OCI-LY7 (cell line): ENCODE data around the gene NAT16. TPM values are rescaled to one million over a fixed set of nuclear protein-coding genes. Genes with fewer than 3 reads are reported as not detected.

Experiments used
- BruUV-seq: library from RNA; stranded (reverse); fragments of 400-500 nt; replicated peaks from 2 replicates; lab custom pipeline; 2021; lab: Mats Ljungman, UMichigan
- CTCF ChIA-PET: fragments of 300-600 bp; sonication (Branson Sonifier 250); formaldehyde crosslinking; loops from one replicate; lab custom pipeline; 2022; ENCODE audit warnings: antibody characterized with exemption; ENCODE audit not compliant: unreplicated experiment; lab: Charles Lee
- POLR2A ChIA-PET: fragments of 300-600 bp; sonication (Branson Sonifier 250); formaldehyde crosslinking; loops from one replicate; lab custom pipeline; 2022; ENCODE audit warnings: antibody characterized with exemption; lab: Charles Lee
- DNase-seq: peaks from one replicate; pipeline ENCODE4 v3.0.0-alpha.2; 2015; ENCODE audit warnings: low spot score
- H2AFZ ChIP-seq: fragments of 200-600 bp; sonication (generic), shearing (Covaris generic); 2 replicates; pipeline ENCODE4 v1.6.1; 2014; ENCODE audit warnings: mild to moderate bottlenecking, antibody characterized with exemption, low read length, moderate library complexity
- H3K27ac ChIP-seq: fragments of 200-600 bp; sonication (generic); 2 replicates; pipeline ENCODE4 v1.5.1; 2014; ENCODE audit warnings: mixed run types, low read depth, mild to moderate bottlenecking, moderate library complexity, low read length, inconsistent platforms; ENCODE audit not compliant: poor library complexity, severe bottlenecking
- H3K36me3 ChIP-seq: fragments of 200-600 bp; sonication (generic); 2 replicates; pipeline ENCODE4 v1.6.1; 2014; ENCODE audit warnings: mild to moderate bottlenecking, antibody characterized with exemption, low read length, moderate library complexity, mixed read lengths; ENCODE audit not compliant: insufficient read depth
- H3K4me1 ChIP-seq: fragments of 200-600 bp; sonication (generic); 2 replicates; pipeline ENCODE4 v1.5.1; 2014; ENCODE audit warnings: mild to moderate bottlenecking, low read length; ENCODE audit not compliant: insufficient read depth, poor library complexity, severe bottlenecking
- H3K4me2 ChIP-seq: fragments of 200-600 bp; sonication (generic); 2 replicates; pipeline ENCODE4 v1.6.1; 2014; ENCODE audit warnings: mild to moderate bottlenecking, low read length
- H3K4me3 ChIP-seq: fragments of 200-600 bp; sonication (generic); 2 replicates; pipeline ENCODE4 v1.5.1; 2014; ENCODE audit warnings: mild to moderate bottlenecking, low read depth, low read length; ENCODE audit not compliant: poor library complexity, severe bottlenecking
- H3K79me2 ChIP-seq: fragments of 200-600 bp; sonication (generic); 2 replicates; pipeline ENCODE4 v1.6.1; 2016; ENCODE audit warnings: low read depth, mild to moderate bottlenecking, low read length, moderate library complexity, mixed read lengths; ENCODE audit not compliant: insufficient read depth
- H3K9me2 ChIP-seq: fragments of 200-600 bp; sonication (generic); 2 replicates; pipeline ENCODE4 v1.6.1; 2016; ENCODE audit warnings: mild to moderate bottlenecking, low read length, mixed read lengths; ENCODE audit not compliant: insufficient read depth
- H3K9me3 ChIP-seq: fragments of 200-600 bp; sonication (generic); 2 replicates; pipeline ENCODE4 v1.6.1; 2014; ENCODE audit warnings: mild to moderate bottlenecking, mixed run types, low read length, mixed read lengths
- H4K20me1 ChIP-seq: fragments of 200-600 bp; sonication (generic); 2 replicates; pipeline ENCODE4 v1.6.1; 2014; ENCODE audit warnings: mild to moderate bottlenecking, antibody characterized with exemption, low read length, moderate library complexity, mixed read lengths; ENCODE audit not compliant: insufficient read depth
- EZH2phosphoT487 ChIP-seq: fragments of 200-600 bp; sonication (generic); IDR thresholded peaks from 2 replicates; pipeline ENCODE4 v1.6.1; 2018; ENCODE audit warnings: low read depth, borderline replicate concordance, mild to moderate bottlenecking, mixed run types, antibody characterized with exemption, low read length, moderate library complexity, mixed read lengths
- intact Hi-C: fragments of 100-400 bp; cut with micrococcal nuclease; formaldehyde crosslinking; loops from one replicate; pipeline ENCODE4 v1.10.0; 2022; ENCODE audit not compliant: unreplicated experiment
- total RNA-seq, 2 experiments: library from RNA; depleted of rRNA in 1 of 2; stranded (reverse); fragments of >200 nt in 1 of 2; shearing (Covaris generic) in 1 of 2; gene quantifications; 2 replicates each; pipeline ENCODE4 v1.2.3, GENCODE V29; 2014 to 2022
- TF ChIP-seq, protein P1 (sequence below): fragments of 200-600 bp; sonication (generic); conservative IDR thresholded peaks from 2 replicates; pipeline ENCODE4 v1.5.1; 2014; ENCODE audit warnings: mild to moderate bottlenecking, antibody characterized with exemption, low read length, moderate library complexity, mixed read lengths

Gene NAT16
- total RNA-seq, 2 experiments from 2014 or later: 0.22 TPM; not detected in 1

DNA sequence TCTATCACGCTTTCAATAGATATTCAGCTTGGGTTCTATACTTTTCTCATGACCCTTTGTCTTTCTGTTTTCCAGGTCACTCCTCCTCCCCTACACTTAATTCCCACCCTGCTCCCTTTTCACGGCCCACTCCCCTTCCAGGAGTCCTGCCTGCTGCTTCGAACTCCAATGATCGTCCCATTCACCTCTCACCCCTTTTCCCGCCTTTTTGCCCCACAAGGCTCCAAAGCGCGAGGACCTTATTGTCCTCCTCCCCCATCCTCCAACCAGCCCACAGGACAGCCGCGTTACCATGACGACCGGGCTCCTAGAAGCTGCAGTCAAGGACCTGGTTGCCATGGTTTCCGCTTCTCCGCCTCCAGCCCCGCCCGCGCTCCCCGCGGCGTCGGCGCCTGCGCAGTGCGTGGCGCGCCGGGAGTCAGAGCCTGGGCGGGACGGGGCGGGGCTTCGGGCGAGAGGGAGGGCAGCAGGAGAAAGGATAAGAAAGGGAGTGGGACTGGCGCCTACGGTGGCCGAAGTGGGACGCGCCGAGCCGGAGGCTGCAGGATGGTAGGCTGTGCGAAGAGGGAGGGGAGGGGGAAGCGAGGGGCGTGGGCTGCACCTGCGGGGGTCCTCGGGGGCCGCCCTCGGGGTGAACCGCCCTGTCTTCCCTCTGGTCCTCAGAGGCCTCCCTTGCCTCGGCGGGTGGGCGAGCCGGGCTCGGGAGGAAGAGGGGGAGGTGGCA lies 26.0 kb downstream of the NAT16 start, which contains the start of gene AP1S1:
AP1S1 (plus strand) TSS at position 508 of the 724 bp plus-strand sequence; CDS start at position 547, 39 bp downstream.
- Histone ChIP-seq H3K27ac (peak within 1 kb of the TSS; percentile 16), H2AFZ (peak within 1 kb of the TSS; percentile 77), H3K4me3 (peak within 1 kb of the TSS; percentile 94), H3K4me1 (peaks cover 15% of the 10 kb centered on the region), H3K79me2 (no peaks in the 10 kb centered on the region), H3K36me3 (no peaks in the 10 kb centered on the region), H3K9me3 (no peaks in the 10 kb centered on the region), H3K9me2 (no peaks in the 10 kb centered on the region), H4K20me1 (no peaks in the 10 kb centered on the region), H3K4me2 (peak within 1 kb of the TSS; percentile 71)
- POLR2A ChIA-PET: interaction anchor here (0.6 kb wide), 1 partner anchor 711 kb away, joined by 3 read pairs; no protein-coding TSS in a partner anchor
- DNase-seq: peak; percentile 95
- BruUV-seq: no TSS peak
- CTCF ChIA-PET: no interaction called here
- no peak for TF ChIP-seq EZH2phosphoT487
- TF ChIP-seq, protein P1, sequence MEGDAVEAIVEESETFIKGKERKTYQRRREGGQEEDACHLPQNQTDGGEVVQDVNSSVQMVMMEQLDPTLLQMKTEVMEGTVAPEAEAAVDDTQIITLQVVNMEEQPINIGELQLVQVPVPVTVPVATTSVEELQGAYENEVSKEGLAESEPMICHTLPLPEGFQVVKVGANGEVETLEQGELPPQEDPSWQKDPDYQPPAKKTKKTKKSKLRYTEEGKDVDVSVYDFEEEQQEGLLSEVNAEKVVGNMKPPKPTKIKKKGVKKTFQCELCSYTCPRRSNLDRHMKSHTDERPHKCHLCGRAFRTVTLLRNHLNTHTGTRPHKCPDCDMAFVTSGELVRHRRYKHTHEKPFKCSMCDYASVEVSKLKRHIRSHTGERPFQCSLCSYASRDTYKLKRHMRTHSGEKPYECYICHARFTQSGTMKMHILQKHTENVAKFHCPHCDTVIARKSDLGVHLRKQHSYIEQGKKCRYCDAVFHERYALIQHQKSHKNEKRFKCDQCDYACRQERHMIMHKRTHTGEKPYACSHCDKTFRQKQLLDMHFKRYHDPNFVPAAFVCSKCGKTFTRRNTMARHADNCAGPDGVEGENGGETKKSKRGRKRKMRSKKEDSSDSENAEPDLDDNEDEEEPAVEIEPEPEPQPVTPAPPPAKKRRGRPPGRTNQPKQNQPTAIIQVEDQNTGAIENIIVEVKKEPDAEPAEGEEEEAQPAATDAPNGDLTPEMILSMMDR: no peak
- intact Hi-C loops: no loop called here

DNA sequence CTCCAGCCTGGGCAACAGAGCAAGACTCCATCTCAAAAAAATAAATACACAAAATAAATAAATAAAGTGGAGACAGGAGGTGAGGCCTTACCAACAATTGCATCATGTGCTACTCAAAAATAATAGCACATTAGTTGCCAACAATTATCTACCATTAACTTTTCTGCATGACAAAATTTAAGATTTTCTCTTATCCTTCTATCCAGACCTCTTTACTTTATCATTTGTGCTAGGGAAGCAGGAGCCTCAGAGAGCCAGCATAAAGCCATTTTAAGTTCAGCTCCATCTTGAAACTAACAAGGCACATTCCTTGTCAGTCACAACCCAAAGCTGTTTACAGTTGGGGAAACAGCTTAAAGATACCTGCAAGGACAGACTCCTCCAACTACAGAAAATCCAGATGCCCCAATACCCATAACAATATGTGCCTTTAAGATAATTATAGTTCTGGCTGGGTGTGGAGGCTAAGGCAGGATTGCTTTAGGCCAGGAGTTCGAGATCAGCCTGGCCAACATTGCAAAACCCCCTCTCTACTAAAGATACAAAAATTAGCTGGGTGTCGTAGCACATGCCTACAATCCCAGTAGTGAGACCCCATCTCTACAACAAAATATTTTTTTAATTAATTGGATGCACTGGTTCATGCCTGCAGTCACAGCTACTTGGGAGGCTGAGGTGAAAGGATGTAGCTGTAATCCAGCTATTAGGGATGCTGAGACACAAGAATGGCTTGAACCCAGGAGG lies 28.0 kb downstream of the NAT16 start:
- Histone ChIP-seq H3K36me3 (no peaks in the 10 kb centered on the region), H3K9me2 (no peaks in the 10 kb centered on the region), H3K4me2 (no peak overlapping the region), H3K79me2 (no peaks in the 10 kb centered on the region), H3K9me3 (no peaks in the 10 kb centered on the region), H3K27ac (no peak overlapping the region), H3K4me1 (peaks cover 15% of the 10 kb centered on the region), H3K4me3 (no peak overlapping the region), H4K20me1 (no peaks in the 10 kb centered on the region), H2AFZ (no peak overlapping the region)
- POLR2A ChIA-PET: interaction anchor here (0.9 kb wide), 1 partner anchor 22 kb away, joined by 4 read pairs; no protein-coding TSS in a partner anchor
- intact Hi-C loops: no loop called here
- CTCF ChIA-PET: interaction anchor here (0.6 kb wide), 1 partner anchor 11 kb away, joined by 3 read pairs; no protein-coding TSS in a partner anchor
- TF ChIP-seq, protein P1: no peak
- TF ChIP-seq EZH2phosphoT487: no peak
- no TSS peak for BruUV-seq
- no peak for DNase-seq
